ENCODE measurements around the gene BNIP5. TPM values are rescaled to one million over a fixed set of nuclear protein-coding genes. Genes with fewer than 3 reads are reported as not detected.

The BNIP5 gene
- total RNA-seq, 2 donors from 2014 or later = not detected

- Histone ChIP-seq H3K4me3 (no peak overlapping the region), H3K4me1 (peaks cover 0 to 20% of the 10 kb centered on the region in 2 donors), H3K27ac (no peak overlapping the region), H3K9me3 (no peaks in the 10 kb centered on the region), H3K36me3 (no peaks in the 10 kb centered on the region), H3K27me3 (no peaks in the 10 kb centered on the region)
- no peak for DNase-seq (ENCODE audit: low spot score)
- TF ChIP-seq CTCF (IDR thresholded peaks at IDR 0.05) = no peak
These were observed 26.1 kb upstream of the BNIP5 start for GRCh38 chr6:36362551-36363370.

GRCh38 chr6:36361071-36361470 is 24.4 kb upstream of the BNIP5 start:
- no peak for TF ChIP-seq CTCF (IDR thresholded peaks at IDR 0.05)
- no peak overlapping the region for H3K27ac ChIP-seq
- DNase-seq (ENCODE audit: low spot score) = no peak
- no peaks in the 10 kb centered on the region for H3K9me3 ChIP-seq
- no peaks in the 10 kb centered on the region for H3K36me3 ChIP-seq
- peaks cover 0 to 20% of the 10 kb centered on the region in 2 donors for H3K4me1 ChIP-seq
- H3K4me3 ChIP-seq = no peak overlapping the region
- no peaks in the 10 kb centered on the region for H3K27me3 ChIP-seq

DNA sequence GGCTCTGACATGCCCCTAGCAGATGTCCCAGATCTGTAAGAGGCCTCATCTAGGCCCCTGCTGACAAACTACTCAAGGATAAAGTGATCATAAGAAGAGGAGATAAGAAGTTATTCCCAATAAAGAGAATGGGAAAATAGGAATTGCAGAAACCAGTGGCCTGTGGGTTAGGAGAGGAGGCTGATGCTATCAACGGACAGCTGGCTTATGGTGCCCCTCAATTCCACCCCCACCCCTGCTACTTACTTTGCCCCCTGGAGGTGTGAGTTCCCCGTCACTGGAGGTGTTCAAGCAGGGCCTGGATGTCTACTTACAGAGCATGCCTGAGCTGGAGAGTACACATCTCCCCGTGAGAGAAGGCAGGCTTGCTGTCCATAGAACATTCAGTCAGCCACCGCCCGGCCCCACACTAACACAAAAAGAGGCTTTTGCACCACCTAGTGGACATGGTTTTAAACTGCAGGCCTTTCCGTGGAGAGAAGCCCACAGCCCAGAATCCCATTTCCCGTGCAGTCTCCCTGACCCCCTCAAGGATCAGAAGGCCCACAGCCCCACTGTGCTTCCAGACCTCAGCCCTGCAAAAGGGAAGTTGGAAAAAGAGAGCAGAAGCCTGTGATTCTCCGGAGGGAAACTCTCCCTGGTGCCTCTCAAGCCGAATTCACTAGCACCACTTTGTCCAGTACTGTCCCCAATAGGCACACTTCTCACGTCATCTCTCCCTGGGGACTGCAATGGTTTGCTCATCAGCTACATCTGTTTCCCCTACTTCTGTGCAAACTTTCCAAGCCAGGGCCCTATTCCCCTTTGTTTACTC is 23.8 kb upstream of the BNIP5 start:
- H3K9me3 ChIP-seq = no peaks in the 10 kb centered on the region
- H3K36me3 ChIP-seq = no peaks in the 10 kb centered on the region
- TF ChIP-seq CTCF (IDR thresholded peaks at IDR 0.05) = peak; percentile 68 to 92
- no peak overlapping the region for H3K4me3 ChIP-seq
- DNase-seq (ENCODE audit: low spot score) = peak; percentile 91
- peak overlapping the region in 1 of 2 donors; percentile 4 for H3K27ac ChIP-seq
- H3K4me1 ChIP-seq = peaks cover 0 to 20% of the 10 kb centered on the region in 2 donors
- no peaks in the 10 kb centered on the region for H3K27me3 ChIP-seq

DNA sequence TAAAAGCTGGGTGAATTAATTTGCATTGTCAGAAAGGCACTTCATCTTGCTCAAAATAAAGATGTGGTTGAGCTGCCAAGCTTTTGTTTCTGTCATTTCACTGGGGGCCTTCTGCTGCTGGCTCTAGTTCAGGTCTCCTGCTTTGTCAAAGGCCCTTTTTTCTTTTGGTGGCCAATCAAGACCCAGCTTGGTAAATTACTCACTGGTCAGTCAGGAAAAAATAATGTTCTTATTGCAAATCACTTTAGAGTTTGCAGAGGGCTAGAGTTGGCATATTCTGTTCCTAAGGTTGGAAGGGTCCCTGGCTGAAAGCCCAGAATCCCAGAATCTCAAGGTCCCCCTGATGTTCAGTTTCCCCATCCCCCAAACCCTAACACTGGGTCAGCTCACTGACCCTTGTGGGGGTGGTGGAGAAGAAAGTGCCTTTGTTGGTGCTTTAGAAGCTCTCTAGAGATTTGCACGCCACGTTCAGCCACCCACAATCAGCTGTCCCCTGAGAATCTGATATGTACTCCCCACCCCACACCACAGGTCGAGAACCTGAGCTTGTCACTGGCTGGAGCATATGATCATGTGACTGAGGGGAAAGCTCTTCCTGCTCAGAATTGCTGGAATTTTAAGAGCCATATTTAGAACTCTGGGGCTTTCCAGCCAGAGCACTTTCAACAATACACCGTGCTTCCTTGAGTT is 21.7 kb upstream of the BNIP5 start:
- Histone ChIP-seq H3K27me3 (no peaks in the 10 kb centered on the region), H3K36me3 (no peaks in the 10 kb centered on the region), H3K27ac (peak overlapping the region in 1 of 2 donors; percentile 53), H3K4me1 (peaks cover 0 to 20% of the 10 kb centered on the region in 2 donors), H3K9me3 (no peaks in the 10 kb centered on the region), H3K4me3 (no peak overlapping the region)
- no peak for TF ChIP-seq CTCF (IDR thresholded peaks at IDR 0.05)
- DNase-seq (ENCODE audit: low spot score) = no peak

DNA sequence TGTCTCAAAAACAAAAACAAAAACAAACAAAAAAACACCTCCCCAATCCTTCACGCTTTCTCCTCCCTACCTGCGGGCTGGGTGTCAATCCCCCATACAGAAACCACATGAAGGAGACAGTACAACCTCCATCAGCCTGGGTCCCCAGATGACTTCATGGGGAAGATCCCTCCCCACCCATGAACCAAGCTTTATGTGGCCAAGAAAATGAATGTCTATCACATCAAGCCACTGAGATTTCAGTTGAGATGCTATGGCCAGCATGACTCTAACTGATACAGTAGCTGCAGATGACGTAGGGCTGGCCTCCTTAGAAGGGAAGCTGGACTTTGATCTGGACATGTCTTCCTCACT is 21.2 kb upstream of the BNIP5 start:
- Histone ChIP-seq H3K27ac (no peak overlapping the region), H3K4me1 (peaks cover 0 to 20% of the 10 kb centered on the region in 2 donors), H3K36me3 (no peaks in the 10 kb centered on the region), H3K4me3 (no peak overlapping the region), H3K27me3 (no peaks in the 10 kb centered on the region), H3K9me3 (peaks cover 0 to 1% of the 10 kb centered on the region in 2 donors)
- no peak for DNase-seq (ENCODE audit: low spot score)
- TF ChIP-seq CTCF (IDR thresholded peaks at IDR 0.05) = no peak
